Measurements from ENCODE around the gene RAB9A. TPM values are rescaled to one million over a fixed set of nuclear protein-coding genes. Genes with fewer than 3 reads are reported as not detected.
A peak's percentile ranks its signal among the peaks of the same experiment; 100 is the strongest.
"Not testable (repeated sequence)": the region's sequence is repeated elsewhere in the genome, so short reads cannot be mapped to it uniquely, and the experiment has no call there.

The RAB9A gene
- total RNA-seq: 33.6 and 39.6 TPM in 2 replicates

DNA sequence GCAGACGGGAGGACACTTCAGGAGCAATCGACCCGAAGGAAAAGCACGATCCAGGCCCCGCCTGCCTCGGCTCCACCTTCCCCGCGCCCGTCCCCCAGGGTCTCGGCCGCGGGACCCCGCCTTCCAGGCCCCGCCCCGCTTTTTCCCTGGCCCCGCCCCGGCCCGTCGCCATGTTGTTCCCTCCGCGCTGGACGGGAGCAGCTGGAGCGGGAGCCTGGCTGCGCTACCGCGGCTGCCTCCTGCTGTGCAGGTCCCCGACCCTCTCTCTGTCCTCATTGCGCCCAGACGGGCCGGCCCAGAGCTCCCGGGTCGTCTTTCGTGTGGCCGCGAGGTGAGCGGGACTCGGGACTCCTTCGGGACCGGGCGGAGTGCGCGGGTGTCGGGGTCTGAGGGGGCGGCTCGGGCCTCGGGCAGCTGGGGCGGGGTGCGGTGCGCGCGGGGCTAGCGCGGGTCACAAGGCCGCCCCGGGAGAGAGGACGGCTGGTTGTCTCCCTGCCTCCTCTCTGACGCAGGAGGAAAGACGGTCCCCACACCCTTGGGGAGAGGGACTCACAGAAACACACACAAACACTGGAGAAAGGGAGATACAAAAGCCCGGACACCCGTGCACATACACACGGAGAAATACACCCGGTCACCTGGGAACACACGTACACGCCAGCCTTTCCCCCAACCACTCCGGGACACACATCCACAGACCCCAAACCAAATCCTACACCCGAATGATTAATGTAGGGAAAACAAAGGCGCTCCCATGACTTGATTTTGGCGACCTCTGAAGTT is at the start of gene RAB9A:
Gene RAB9A (plus strand): TSS at position 171 of the 783 bp plus-strand sequence. CDS start 19,619 bp downstream, outside the sequence.
- no peak for DNase-seq (ENCODE audit: low read depth)
- H3K4me3 ChIP-seq (ENCODE audit: low read depth, low read length): peak within 1 kb of the TSS; percentile 75
- no peak for TF ChIP-seq CTCF (conservative IDR thresholded peaks at IDR 0.05; ENCODE audit: low read depth, low read length)

GRCh38 chrX:13641684-13642083 is 47.2 kb upstream of the RAB9A start:
- not testable (repeated sequence) for DNase-seq (ENCODE audit: low read depth); H3K4me3 ChIP-seq (ENCODE audit: low read depth, low read length)

DNA sequence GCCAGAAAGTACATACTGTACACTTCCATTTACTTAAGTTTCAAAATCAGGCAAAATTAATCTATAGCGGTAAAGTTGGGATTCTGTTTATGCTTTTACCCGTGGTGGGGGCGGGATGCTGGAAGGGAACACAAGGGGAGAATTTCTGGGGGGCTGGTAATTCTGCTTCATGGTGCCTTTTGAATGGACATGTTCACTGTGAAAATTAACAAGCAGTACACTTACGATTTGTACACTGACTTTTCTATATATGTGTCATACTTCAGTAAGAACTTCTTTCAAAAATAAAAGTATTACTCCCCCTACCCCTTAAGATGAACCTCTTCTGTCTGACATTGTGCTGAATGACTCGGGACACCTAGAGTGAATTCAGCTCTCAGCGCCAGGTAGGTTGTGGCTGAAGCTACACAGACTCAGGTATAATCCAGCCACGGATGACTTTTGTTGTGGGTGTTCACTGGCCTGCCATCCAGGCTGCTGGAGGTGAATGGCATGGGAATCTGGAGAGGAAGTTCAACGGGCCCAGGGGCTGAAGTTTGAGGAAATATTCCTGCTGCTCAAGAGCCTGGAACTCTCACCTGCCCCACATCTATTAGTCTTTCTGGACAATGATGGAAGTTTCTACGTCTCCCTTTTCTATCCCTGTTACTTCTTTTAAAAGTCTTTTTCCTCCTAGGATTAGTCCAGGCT is 43.3 kb upstream of the RAB9A start:
- no peak overlapping the region for H3K4me3 ChIP-seq (ENCODE audit: low read depth, low read length)
- no peak for TF ChIP-seq CTCF (conservative IDR thresholded peaks at IDR 0.05; ENCODE audit: low read depth, low read length)
- DNase-seq (ENCODE audit: low read depth): no peak

DNA sequence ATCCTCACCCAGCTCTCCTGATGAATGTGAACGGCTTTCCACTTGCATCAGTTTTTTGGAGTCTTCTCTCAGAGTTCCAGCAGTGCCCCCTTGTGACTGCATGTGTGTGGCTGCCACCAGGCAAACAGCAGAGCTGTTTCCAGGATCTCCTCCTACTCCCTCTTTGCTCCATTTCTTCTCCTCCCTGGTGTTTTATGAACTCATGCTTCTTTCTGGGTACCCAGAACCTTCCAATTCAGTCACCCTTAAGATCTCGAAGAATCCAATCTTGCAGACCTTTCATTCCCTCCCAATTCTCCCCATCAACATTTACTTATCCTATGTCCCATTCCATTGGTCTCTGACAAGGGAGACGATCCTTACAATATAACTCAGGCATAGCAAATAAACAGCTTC is 42.8 kb upstream of the RAB9A start:
- H3K4me3 ChIP-seq (ENCODE audit: low read depth, low read length): no peak overlapping the region
- TF ChIP-seq CTCF (conservative IDR thresholded peaks at IDR 0.05; ENCODE audit: low read depth, low read length): peak; percentile 76
- DNase-seq (ENCODE audit: low read depth): no peak

DNA sequence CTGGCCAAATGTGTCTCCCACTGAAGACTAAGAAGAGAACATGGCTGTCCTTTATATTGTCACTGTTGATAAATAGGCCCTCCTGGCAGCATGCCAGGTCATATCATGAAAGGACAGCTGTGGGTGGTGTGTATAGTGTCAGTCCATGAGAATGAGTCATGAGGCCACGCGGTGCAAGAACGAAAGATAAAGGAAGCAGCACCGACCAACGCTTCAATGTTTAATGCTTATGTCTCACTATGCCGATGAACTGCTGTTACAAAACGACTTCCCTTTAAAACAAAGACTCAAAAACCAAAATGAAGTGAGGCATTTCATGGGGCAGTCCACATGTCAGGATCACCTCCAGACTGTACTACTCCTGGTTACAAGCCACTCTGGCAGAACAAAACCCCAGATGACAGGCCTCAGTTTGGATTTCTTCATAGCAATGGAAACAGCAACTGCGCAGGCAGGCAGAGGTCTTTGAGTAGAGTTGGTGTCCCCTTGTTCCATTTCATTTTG is 41.2 kb upstream of the RAB9A start:
- no peak for TF ChIP-seq CTCF (conservative IDR thresholded peaks at IDR 0.05; ENCODE audit: low read depth, low read length)
- DNase-seq (ENCODE audit: low read depth): no peak
- no peak overlapping the region for H3K4me3 ChIP-seq (ENCODE audit: low read depth, low read length)

GRCh38 chrX:13648336-13648735 is 40.6 kb upstream of the RAB9A start:
- not testable (repeated sequence) for H3K4me3 ChIP-seq (ENCODE audit: low read depth, low read length); DNase-seq (ENCODE audit: low read depth)

DNA sequence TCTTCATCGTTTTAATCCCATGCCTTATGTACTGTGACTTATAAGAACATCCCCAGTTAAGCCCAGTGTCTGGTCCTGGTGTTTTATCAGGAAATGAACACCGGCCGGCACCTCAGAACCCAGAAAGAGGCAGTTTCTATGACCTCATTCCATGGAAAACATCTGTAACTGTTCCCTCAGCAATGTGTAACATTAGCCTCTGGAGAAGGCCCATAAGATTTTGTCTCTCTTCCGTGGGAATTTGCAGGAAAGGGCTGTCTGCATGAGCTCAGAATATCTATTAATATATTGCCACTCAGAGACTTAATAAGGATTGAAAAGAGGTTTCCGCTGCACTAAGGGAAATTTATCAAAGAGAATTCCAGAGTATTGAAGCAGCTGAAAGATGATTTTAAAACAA is 39.1 kb upstream of the RAB9A start:
- no peak for TF ChIP-seq CTCF (conservative IDR thresholded peaks at IDR 0.05; ENCODE audit: low read depth, low read length)
- no peak for DNase-seq (ENCODE audit: low read depth)
- H3K4me3 ChIP-seq (ENCODE audit: low read depth, low read length): no peak overlapping the region

- no peak for DNase-seq (ENCODE audit: low read depth)
These were observed 38.6 kb upstream of the RAB9A start for GRCh38 chrX:13650318-13650717.

More at GRCh38 chrX:13650318-13650717, 38.6 kb upstream of the RAB9A start:
- no peak overlapping the region for H3K4me3 ChIP-seq (ENCODE audit: low read depth, low read length)
- no peak for TF ChIP-seq CTCF (conservative IDR thresholded peaks at IDR 0.05; ENCODE audit: low read depth, low read length)

All from epithelial cell of proximal tubule (primary cell).